Osteocyte (in vitro differentiated cells): ENCODE data around the gene CRY2. TPM values are rescaled to one million over a fixed set of nuclear protein-coding genes. Genes with fewer than 3 reads are reported as not detected.

Source experiments
- DNase-seq: peaks from one replicate; pipeline ENCODE4 v3.0.0; 2021; ENCODE audit warnings: mixed read lengths; ENCODE audit not compliant: unreplicated experiment; ENCODE audit errors: extremely low spot score
- H3K27ac Mint-ChIP-seq: one replicate; pipeline ENCODE4 v1.8.0; 2021; ENCODE audit warnings: mild to moderate bottlenecking, mixed read lengths; ENCODE audit not compliant: unreplicated experiment
- H3K27me3 Mint-ChIP-seq: one replicate; pipeline ENCODE4 v1.8.0; 2021; ENCODE audit warnings: mixed read lengths; ENCODE audit not compliant: unreplicated experiment
- H3K36me3 Mint-ChIP-seq: one replicate; pipeline ENCODE4 v1.8.0; 2021; ENCODE audit warnings: mixed read lengths; ENCODE audit not compliant: unreplicated experiment
- H3K4me1 Mint-ChIP-seq: one replicate; pipeline ENCODE4 v1.8.0; 2021; ENCODE audit warnings: mixed read lengths; ENCODE audit not compliant: unreplicated experiment
- H3K4me3 Mint-ChIP-seq: one replicate; pipeline ENCODE4 v1.8.0; 2021; ENCODE audit warnings: mild to moderate bottlenecking, moderate library complexity, mixed read lengths; ENCODE audit not compliant: unreplicated experiment
- H3K9me3 Mint-ChIP-seq: one replicate; pipeline ENCODE4 v1.8.0; 2021; ENCODE audit warnings: mixed read lengths; ENCODE audit not compliant: unreplicated experiment
- CTCF ChIP-seq: fragments of 200-600 bp; sonication (generic); IDR thresholded peaks from 2 replicates; pipeline ENCODE4 v1.5.0; 2021; ENCODE audit warnings: antibody characterized with exemption, mild to moderate bottlenecking, moderate library complexity
- total RNA-seq: library from RNA; stranded (reverse); gene quantifications from 2 replicates; pipeline ENCODE4 v1.2.1, GENCODE V29; 2021

Gene CRY2
- total RNA-seq, 1 donor from 2014 or later: 18.6 TPM

GRCh38 chr11:45801723-45802315, 45.5 kb upstream of the CRY2 start:
- H3K4me1 Mint-ChIP-seq: peaks cover 19% of the 10 kb centered on the region
- peak; percentile 30 for DNase-seq
- no peaks in the 10 kb centered on the region for H3K36me3 Mint-ChIP-seq
- TF ChIP-seq CTCF: no peak
- peaks cover 4% of the 10 kb centered on the region for H3K27me3 Mint-ChIP-seq
- H3K9me3 Mint-ChIP-seq: no peaks in the 10 kb centered on the region
- H3K4me3 Mint-ChIP-seq: no peak overlapping the region
- H3K27ac Mint-ChIP-seq: no peak overlapping the region

GRCh38 chr11:45802531-45803317, 44.6 kb upstream of the CRY2 start:
- Mint-ChIP-seq H3K4me1 (peaks cover 28% of the 10 kb centered on the region), H3K4me3 (peak overlapping the region; percentile 29), H3K27me3 (peaks cover 4% of the 10 kb centered on the region), H3K27ac (no peak overlapping the region), H3K36me3 (no peaks in the 10 kb centered on the region), H3K9me3 (no peaks in the 10 kb centered on the region)
- no peak for DNase-seq
- TF ChIP-seq CTCF: no peak

DNA sequence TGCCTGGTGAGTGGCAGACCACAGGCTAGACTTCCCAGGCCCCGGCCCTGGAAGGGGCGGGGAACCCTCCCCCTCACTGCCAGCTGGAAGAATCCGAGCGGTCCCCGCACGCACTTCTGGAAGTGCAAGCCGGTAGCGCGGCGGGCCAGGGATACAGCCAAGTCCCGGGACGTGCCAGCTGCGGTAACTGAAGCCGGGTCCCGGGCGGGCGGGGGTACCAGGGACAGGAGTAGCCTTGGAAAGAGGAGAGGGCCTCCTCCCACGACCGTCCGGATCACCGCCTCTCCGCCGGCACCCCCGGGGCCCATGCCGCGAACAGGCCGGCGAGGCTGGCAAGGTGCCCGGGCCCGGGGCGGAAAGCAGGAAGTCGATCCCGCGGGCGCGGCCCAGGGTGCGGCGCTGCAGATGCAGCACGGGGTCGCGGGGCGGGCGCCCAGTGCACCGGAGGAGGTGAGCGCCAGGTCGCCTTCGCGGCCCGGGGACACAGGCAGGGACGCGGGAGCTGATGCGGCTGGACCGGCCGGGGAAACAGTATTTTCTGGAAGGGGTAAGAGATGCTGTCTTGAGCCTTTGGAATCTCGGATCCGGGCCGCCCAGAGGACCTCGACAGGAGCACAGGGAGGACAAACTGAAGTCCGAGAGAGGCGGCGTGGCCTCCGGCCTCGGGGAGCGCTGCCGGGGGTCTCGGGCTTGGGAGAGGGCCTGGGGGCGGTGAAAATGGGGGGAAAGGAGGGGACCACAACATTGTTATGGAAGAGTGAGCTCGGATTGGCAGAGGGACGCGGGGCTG, 43.1 kb upstream of the CRY2 start:
- DNase-seq: peak; percentile 92
- Mint-ChIP-seq H3K27ac (peak overlapping the region; percentile 92), H3K27me3 (no peaks in the 10 kb centered on the region), H3K36me3 (peaks cover 5% of the 10 kb centered on the region), H3K4me3 (peak overlapping the region; percentile 92), H3K4me1 (peaks cover 33% of the 10 kb centered on the region), H3K9me3 (no peaks in the 10 kb centered on the region)
- no peak for TF ChIP-seq CTCF

DNA sequence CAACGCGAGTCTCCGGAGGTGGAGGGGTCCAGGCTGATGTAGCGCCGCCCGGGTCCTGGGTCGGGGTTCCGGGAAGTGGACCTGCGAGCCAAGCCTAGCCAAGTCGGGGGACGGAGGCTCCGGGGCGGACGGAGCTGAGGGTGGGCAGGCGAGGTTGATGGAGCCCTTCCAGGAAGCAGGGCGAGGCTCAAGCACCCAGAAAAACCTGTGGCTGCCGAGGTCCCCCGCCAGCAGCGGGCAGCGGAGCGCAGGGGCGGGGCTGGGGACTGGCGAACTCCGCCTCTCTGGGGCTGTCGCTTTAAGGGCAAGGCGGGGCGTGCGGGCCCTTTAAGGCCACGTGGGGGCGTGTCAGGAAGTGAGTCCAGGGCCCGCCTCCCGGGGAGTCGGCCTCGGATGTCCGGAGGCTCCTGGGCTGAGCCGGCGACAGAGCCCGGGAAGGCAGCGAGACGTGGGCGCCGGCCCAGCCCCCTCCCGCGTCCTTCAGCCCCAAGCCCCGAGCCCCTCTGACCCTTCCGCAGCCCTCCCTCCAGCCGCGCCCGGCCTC, 42.4 kb upstream of the CRY2 start, which contains the start of gene SLC35C1:
SLC35C1 (plus strand) TSS at position 389 of the 544 bp plus-strand sequence. CDS start 653 bp downstream, outside the sequence.
- Mint-ChIP-seq H3K27me3 (no peaks in the 10 kb centered on the region), H3K36me3 (peaks cover 8% of the 10 kb centered on the region), H3K27ac (peak within 1 kb of the TSS; percentile 92), H3K4me3 (peak within 1 kb of the TSS; percentile 92), H3K4me1 (peaks cover 33% of the 10 kb centered on the region), H3K9me3 (no peaks in the 10 kb centered on the region)
- DNase-seq: peak; percentile 98
- no peak for TF ChIP-seq CTCF
